ENCODE results near the gene CCDC201. TPM values are rescaled to one million over a fixed set of nuclear protein-coding genes. Genes with fewer than 3 reads are reported as not detected.
A peak's percentile ranks its signal among the peaks of the same experiment; 100 is the strongest.

The CCDC201 gene
- total RNA-seq, result not detected

- intact Hi-C loops (cut with micrococcal nuclease), result no loop called here
- H3K27me3 Mint-ChIP-seq, result no peaks in the 10 kb centered on the region
- DNase-seq (no peak), ATAC-seq (no peak)
- H3K36me3 Mint-ChIP-seq (ENCODE audit: low read depth), result no peaks in the 10 kb centered on the region
- H3K4me3 Mint-ChIP-seq, result no peak within 1 kb of the TSS
- no peak within 1 kb of the TSS for H3K27ac Mint-ChIP-seq
- no peaks in the 10 kb centered on the region for H3K4me1 Mint-ChIP-seq (ENCODE audit: low read depth)
- peaks cover 3% of the 10 kb centered on the region for H3K9me3 Mint-ChIP-seq
- TF ChIP-seq CTCF (IDR thresholded peaks at IDR 0.05), result no peak
- ChIA-PET POLR2A (no interaction called here), CTCF (no interaction called here)
These were observed at the start of gene CCDC201 for GRCh38 chr7:45873035-45873354. Gene CCDC201, minus strand, starts transcription at chr7:45873082. Its CDS starts 75 bp downstream, at chr7:45873007.

- ATAC-seq (no peak), DNase-seq (peak; percentile 43)
- intact Hi-C loops (cut with micrococcal nuclease), result no loop called here
- peak; percentile 26 for TF ChIP-seq CTCF (IDR thresholded peaks at IDR 0.05)
- H3K36me3 Mint-ChIP-seq (ENCODE audit: low read depth), result no peaks in the 10 kb centered on the region
- H3K4me1 Mint-ChIP-seq (ENCODE audit: low read depth), result peaks cover 23% of the 10 kb centered on the region
- no peak overlapping the region for H3K4me3 Mint-ChIP-seq
- H3K27me3 Mint-ChIP-seq, result peaks cover 60% of the 10 kb centered on the region
- no peak overlapping the region for H3K27ac Mint-ChIP-seq
- ChIA-PET POLR2A (no interaction called here), CTCF (interaction anchor here (0.7 to 2.8 kb wide), 16 partner anchors 9 to 1171 kb away, joined by 3 to 21 read pairs (median 3); no protein-coding TSS in a partner anchor)
- no peaks in the 10 kb centered on the region for H3K9me3 Mint-ChIP-seq
These were observed 49.0 kb upstream of the CCDC201 start for GRCh38 chr7:45921699-45922519.

GRCh38 chr7:45921381-45921698, 48.5 kb upstream of the CCDC201 start:
- Mint-ChIP-seq H3K27ac (no peak overlapping the region), H3K4me1 (ENCODE audit: low read depth) (peaks cover 23% of the 10 kb centered on the region), H3K27me3 (peaks cover 60% of the 10 kb centered on the region), H3K4me3 (no peak overlapping the region), H3K9me3 (no peaks in the 10 kb centered on the region), H3K36me3 (ENCODE audit: low read depth) (no peaks in the 10 kb centered on the region)
- DNase-seq (no peak), ATAC-seq (no peak)
- CTCF ChIA-PET, result interaction anchor here (1.5 to 2.8 kb wide), 2 partner anchors 14 to 177 kb away, joined by 4 to 21 read pairs; no protein-coding TSS in a partner anchor
- no peak for TF ChIP-seq CTCF (IDR thresholded peaks at IDR 0.05)
- POLR2A ChIA-PET, result no interaction called here
- intact Hi-C loops (cut with micrococcal nuclease), result no loop called here

- no peak for DNase-seq
- Mint-ChIP-seq H3K36me3 (ENCODE audit: low read depth) (no peaks in the 10 kb centered on the region), H3K9me3 (no peaks in the 10 kb centered on the region), H3K4me3 (no peak within 1 kb of the TSS), H3K27me3 (peaks cover 65% of the 10 kb centered on the region), H3K27ac (no peak within 1 kb of the TSS), H3K4me1 (ENCODE audit: low read depth) (peaks cover 24% of the 10 kb centered on the region)
- intact Hi-C loops (cut with micrococcal nuclease), result no loop called here
- CTCF ChIA-PET, result interaction anchor here (1.6 to 2.8 kb wide), 2 partner anchors 14 to 1168 kb away, joined by 5 to 21 read pairs; no protein-coding TSS in a partner anchor
- TF ChIP-seq CTCF (IDR thresholded peaks at IDR 0.05), result no peak
- POLR2A ChIA-PET, result no interaction called here
- peak; percentile 41 for ATAC-seq
These were observed 47.9 kb upstream of the CCDC201 start, which contains the start of gene IGFBP3 for GRCh38 chr7:45920502-45921380. Gene IGFBP3, minus strand, starts transcription at chr7:45921272. Its CDS starts 132 bp downstream, at chr7:45921140.

Data from activated CD8-positive, alpha-beta T cell treated with anti-CD3 and anti-CD28 coated beads for 36 hours (primary cell).